HepG2 (cell line): ENCODE data around the gene SEC16A. TPM values are rescaled to one million over a fixed set of nuclear protein-coding genes. Genes with fewer than 3 reads are reported as not detected.

Experiments used
- ATAC-seq: fragments of 200-7000 bp; cut with Tn5 transposase; 3 replicates; pipeline ENCODE4 v1.9.1; 2020; ENCODE audit warnings: mild to moderate bottlenecking, moderate library complexity
- BruUV-seq: library from RNA; stranded (reverse); fragments of 400-500 nt; replicated peaks from 2 replicates; lab custom pipeline; 2021; lab: Mats Ljungman, UMichigan
- CTCF ChIA-PET: fragments of 300-600 bp; formaldehyde crosslinking; extraction: SDS; loops from one replicate; lab custom pipeline; 2021; ENCODE audit warnings: low total read pairs, inconsistent platforms, low intra/inter-chr PET ratio; lab: Yijun Ruan, JAX
- POLR2A ChIA-PET: fragments of 350-600 bp; sonication (Branson Sonifier 250); formaldehyde crosslinking; loops from one replicate; lab custom pipeline; 2020; ENCODE audit warnings: antibody characterized with exemption, inconsistent platforms; lab: Yijun Ruan, JAX
- DNase-seq: peaks from one replicate; pipeline ENCODE4 v3.0.0-alpha.2; 2015; ENCODE audit warnings: low spot score
- FAIRE-seq: peaks from 3 replicates; lab custom pipeline; 2011; peaks lifted over from hg19 to GRCh38; lab: Jason Lieb, UNC
- H2AFZ ChIP-seq: one replicate; pipeline ENCODE4 v1.6.1; 2011; ENCODE audit warnings: low read length, inconsistent platforms
- H3K27ac ChIP-seq: fragments of 300-600 bp; 3 replicates; pipeline ENCODE4 v1.8.0; 2011; ENCODE audit warnings: mixed run types, mild to moderate bottlenecking, mixed read lengths, low read length, inconsistent platforms; ENCODE audit not compliant: insufficient read depth; ENCODE audit errors: extremely low read length
- H3K27me3 ChIP-seq, 2 experiments: fragments of 200-600 bp in 1 of 2; 2 replicates in 1 of 2; 3 replicates in 1 of 2; pipeline versions ENCODE4 v1.6.0 to v1.8.0; 2011; ENCODE audit warnings: low read length in 2 of 2, mild to moderate bottlenecking in 2 of 2, moderate library complexity in 2 of 2, inconsistent platforms in 1 of 2; ENCODE audit not compliant: insufficient read depth in 2 of 2, control insufficient read depth in 1 of 2
- H3K36me3 ChIP-seq, 2 experiments: fragments of 200-600 bp in 1 of 2; replicated peaks in 1 of 2; 2 replicates in 1 of 2; 3 replicates in 1 of 2; pipeline versions ENCODE4 v1.5.1 to v1.8.0; 2011; ENCODE audit warnings: low read length in 2 of 2, inconsistent platforms in 1 of 2; ENCODE audit not compliant: insufficient read depth in 2 of 2, control insufficient read depth in 1 of 2
- H3K4me1 ChIP-seq: 2 replicates; pipeline ENCODE4 v1.5.1; 2012; ENCODE audit warnings: low read length, inconsistent platforms; ENCODE audit not compliant: insufficient read depth
- H3K4me2 ChIP-seq: 2 replicates; pipeline ENCODE4 v1.6.0; 2011; ENCODE audit warnings: low read depth, low read length, inconsistent platforms
- H3K4me3 ChIP-seq, 3 experiments: fragments of 200-600 bp in 1 of 3; sonication (generic), shearing (Covaris generic) in 1 of 3; replicated peaks in 1 of 3; 2 replicates each; pipeline ENCODE4 v1.5.1; 2011 to 2016; ENCODE audit warnings: low read length in 3 of 3, inconsistent platforms in 2 of 3, low read depth in 2 of 3, mild to moderate bottlenecking in 2 of 3, control low read depth in 1 of 3, mixed read lengths in 1 of 3; ENCODE audit not compliant: insufficient read depth in 1 of 3
- H3K79me2 ChIP-seq: one replicate; pipeline ENCODE4 v1.6.1; 2011; ENCODE audit warnings: low read length, inconsistent platforms; ENCODE audit not compliant: insufficient read depth
- H3K9ac ChIP-seq: 2 replicates; pipeline ENCODE4 v1.6.0; 2011; ENCODE audit warnings: mild to moderate bottlenecking, low read depth, low read length, inconsistent platforms; ENCODE audit not compliant: insufficient read depth
- H3K9me3 ChIP-seq: 2 replicates; pipeline ENCODE4 v1.5.1; 2012; ENCODE audit warnings: mild to moderate bottlenecking, low read length
- H4K20me1 ChIP-seq: 2 replicates; pipeline ENCODE4 v1.6.0; 2011; ENCODE audit warnings: inconsistent platforms, mild to moderate bottlenecking, low read length, moderate library complexity; ENCODE audit not compliant: insufficient read depth
- BCLAF1 ChIP-seq: fragments of 450-650 bp; IDR thresholded peaks from 2 replicates; pipeline ENCODE4 v1.6.1; 2017; ENCODE audit warnings: mild to moderate bottlenecking
- BHLHE40 ChIP-seq: IDR thresholded peaks from 2 replicates; pipeline ENCODE4 v1.6.1; 2011; ENCODE audit warnings: low read length, improper control_type of control experiment
- CREB3 ChIP-seq: sonication (generic); formaldehyde crosslinking; IDR thresholded peaks from 2 replicates; pipeline ENCODE4 v1.5.0; 2020; ENCODE audit warnings: missing genetic modification reagents
- GABPA ChIP-seq, 2 experiments: IDR thresholded peaks; 2 replicates each; pipeline ENCODE4 v1.6.1; 2011 to 2016; ENCODE audit warnings: low read depth in 2 of 2, low read length in 1 of 2, missing biosample characterization in 1 of 2, missing genetic modification characterization in 1 of 2
- MBNL3 ChIP-seq: fragments of 250-450 bp; sonication (Bioruptor Pico); conservative IDR thresholded peaks from 2 replicates; pipeline ENCODE4 v1.8.0; 2022; ENCODE audit warnings: mild to moderate bottlenecking, inconsistent platforms
- NCOA5 ChIP-seq: sonication (generic); formaldehyde crosslinking; IDR thresholded peaks from 2 replicates; pipeline ENCODE4 v1.4.0; 2020; ENCODE audit warnings: missing genetic modification reagents
- ONECUT2 ChIP-seq: sonication (generic); formaldehyde crosslinking; IDR thresholded peaks from 2 replicates; pipeline ENCODE4 v1.4.0; 2020; ENCODE audit warnings: missing genetic modification reagents
- PHF20 ChIP-seq: sonication (generic); formaldehyde crosslinking; IDR thresholded peaks from 2 replicates; pipeline ENCODE4 v1.5.0; 2020; ENCODE audit warnings: mild to moderate bottlenecking, missing genetic modification reagents
- SIX1 ChIP-seq: sonication (generic); formaldehyde crosslinking; IDR thresholded peaks from 2 replicates; pipeline ENCODE4 v1.4.0; 2020; ENCODE audit warnings: missing genetic modification reagents, borderline replicate concordance
- TAF1 ChIP-seq: sonication (generic); formaldehyde crosslinking; IDR thresholded peaks from 2 replicates; pipeline ENCODE4 v1.4.0; 2020; ENCODE audit warnings: missing genetic modification reagents
- YY1 ChIP-seq: IDR thresholded peaks from 2 replicates; pipeline ENCODE4 v1.6.1; 2011; ENCODE audit warnings: low read length, low read depth, moderate library complexity, mild to moderate bottlenecking; ENCODE audit not compliant: insufficient read depth, insufficient replicate concordance
- ZNF276 ChIP-seq: sonication (generic); formaldehyde crosslinking; IDR thresholded peaks from 2 replicates; pipeline ENCODE4 v1.4.0; 2020; ENCODE audit warnings: mild to moderate bottlenecking, low read depth, missing genetic modification reagents
- ZNF616 ChIP-seq: sonication (generic); formaldehyde crosslinking; IDR thresholded peaks from 2 replicates; pipeline ENCODE4 v1.5.0; 2020; ENCODE audit warnings: low read depth, mild to moderate bottlenecking, missing genetic modification reagents
- WGBS: methylation state at CpG from one replicate; pipeline ENCODE4 v1.1.6; 2017; ENCODE audit warnings: low lambda C conversion rate; 5-methylcytosine and 5-hydroxymethylcytosine counted together
- in situ Hi-C: cut with HindIII; loops from 2 replicates; pipeline ENCODE4 v1.10.0; 2017; ENCODE audit warnings: low pct_unique_long_range_greater_than_20kb; ENCODE audit not compliant: extremely low pct_ligation_motif_present
- intact Hi-C: fragments of 100-400 bp; cut with micrococcal nuclease; formaldehyde crosslinking; loops from one replicate; pipeline ENCODE4 v1.10.0; 2022; ENCODE audit not compliant: unreplicated experiment
- polyA plus RNA-seq, 8 experiments: library from polyadenylated mRNA; depleted of rRNA in 3 of 8; stranded (reverse) in 7 of 8; unstranded in 1 of 8; fragments of >200 nt; fragmentation: Illumina TruSeq in 4 of 8; extraction: Trizol in 4 of 8; gene quantifications; 2 replicates each; pipeline versions ENCODE4 v1.2.1 to v1.2.3, GENCODE V29; 2011 to 2016; ENCODE audit warnings: low read depth in 4 of 8, missing spikeins in 1 of 8, mixed read lengths in 1 of 8; ENCODE audit not compliant: insufficient read depth in 1 of 8
- total RNA-seq, 5 experiments: library from RNA; depleted of rRNA; stranded (reverse); fragments of >200 nt; fragmentation: Illumina TruSeq; extraction: Trizol; gene quantifications; 2 replicates each; pipeline ENCODE4 v1.2.3, GENCODE V29; 2016; ENCODE audit warnings: low read depth in 1 of 5

The SEC16A gene
- total and polyA plus RNA-seq, 2 of the 13 experiments (the other 11 are each of a cell fraction or from before 2014, with no cell fraction given): 15.9 to 18.9 TPM

GRCh38 chr9:136507992-136508375, 25.1 kb upstream of the SEC16A start:
- Histone ChIP-seq H3K4me1 (no peaks in the 10 kb centered on the region), H2AFZ (no peak overlapping the region), H3K27me3 (no peaks in the 10 kb centered on the region), H3K27ac (no peak overlapping the region), H3K9me3 (no peaks in the 10 kb centered on the region), H3K4me2 (no peak overlapping the region), H4K20me1 (no peaks in the 10 kb centered on the region), H3K9ac (no peak overlapping the region), H3K79me2 (no peaks in the 10 kb centered on the region), H3K4me3 (no peak overlapping the region), H3K36me3 (no peaks in the 10 kb centered on the region)
- no CpG with 5 or more reads among the region's 23 CpGs for WGBS
- no peak for ATAC-seq
- in situ Hi-C loops: no loop called here
- no peak for DNase-seq
- POLR2A ChIA-PET: no interaction called here
- CTCF ChIA-PET: no interaction called here
- TF ChIP-seq ONECUT2 (CRISPR knock-in tag) (no peak), ZNF616 (CRISPR knock-in tag) (no peak), NCOA5 (no peak), GABPA (IDR thresholded peaks at IDR 0.05; ENCODE audit: low read depth, low read length) (no peak), GABPA (CRISPR knock-in tag; IDR thresholded peaks at IDR 0.05; ENCODE audit: low read depth) (no peak), SIX1 (CRISPR knock-in tag) (no peak), BCLAF1 (no peak), YY1 (no peak), BHLHE40 (no peak), TAF1 (CRISPR knock-in tag) (no peak), MBNL3 (CRISPR knock-in tag) (no peak), ZNF276 (no peak), CREB3 (CRISPR knock-in tag) (no peak), PHF20 (no peak)
- intact Hi-C loops: no loop called here
- FAIRE-seq: no peak
- no TSS peak for BruUV-seq
